HG03095 (cell line): ENCODE results near the gene BMP6.

Experiments
- ATAC-seq: cut with Tn5 transposase; IDR thresholded peaks from one replicate; pipeline ENCODE4 v1.9.1; 2021; ENCODE audit warnings: moderate library complexity; ENCODE audit not compliant: unreplicated experiment

The BMP6 gene

DNA sequence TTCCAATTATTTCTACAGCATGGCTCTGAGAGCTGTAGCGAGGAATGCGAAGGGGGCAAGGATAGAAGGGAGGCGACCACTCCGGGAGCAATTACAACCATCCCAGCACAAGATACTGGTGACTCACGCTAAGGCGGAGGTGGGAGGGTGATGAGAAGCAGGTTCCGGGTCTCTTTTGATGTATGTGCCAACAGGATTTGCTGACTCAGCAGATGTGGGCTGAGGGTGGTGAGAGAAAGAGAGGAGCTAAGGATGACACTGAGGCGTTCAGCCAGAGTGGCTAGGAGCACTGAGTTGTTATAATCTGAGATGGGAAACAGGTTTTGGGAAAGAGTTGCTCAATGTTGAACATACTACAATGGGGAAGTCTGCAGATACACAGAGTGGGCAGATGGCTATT, 194.0 kb downstream of the BMP6 start:
- no peak for ATAC-seq

DNA sequence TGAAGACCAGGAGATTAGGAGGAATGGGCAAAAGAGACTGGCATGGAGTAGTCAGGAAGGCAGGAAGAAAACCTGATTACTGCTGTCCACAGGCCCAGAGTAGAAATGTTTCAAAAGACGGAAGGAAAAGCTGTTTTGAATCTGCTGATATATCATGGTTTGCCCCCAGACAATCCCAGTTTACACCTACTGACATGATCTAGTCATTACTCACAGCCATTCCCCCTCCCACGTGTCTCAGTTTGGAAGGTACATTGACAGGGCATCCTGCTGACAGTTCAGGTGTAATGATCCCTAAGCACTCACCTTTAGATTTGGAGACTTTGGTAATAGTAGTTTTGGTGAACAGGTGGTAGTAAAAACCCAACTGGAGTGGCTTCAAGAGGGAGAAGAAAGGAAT, 194.5 kb downstream of the BMP6 start:
- ATAC-seq: no peak

DNA sequence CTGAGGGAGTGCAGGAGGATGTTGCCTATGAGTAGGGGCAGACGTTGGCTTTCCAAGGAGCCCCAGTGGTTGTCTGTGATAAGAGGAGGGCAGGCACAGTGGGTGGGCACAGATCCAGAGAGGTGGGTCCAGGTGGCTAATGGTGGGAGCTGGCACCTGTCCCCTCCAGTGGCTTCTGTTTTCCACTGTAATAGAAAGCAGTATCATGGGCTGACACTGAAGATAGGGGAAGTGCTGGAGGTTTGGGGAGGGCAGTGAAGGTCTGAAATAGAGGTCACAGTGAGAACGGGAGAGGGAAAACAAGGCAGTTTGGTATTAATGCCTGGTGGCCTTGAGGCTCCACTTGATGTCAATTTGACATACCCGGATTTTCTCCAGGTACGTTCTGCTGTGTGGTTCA, 195.1 kb downstream of the BMP6 start:
- ATAC-seq: no peak

DNA sequence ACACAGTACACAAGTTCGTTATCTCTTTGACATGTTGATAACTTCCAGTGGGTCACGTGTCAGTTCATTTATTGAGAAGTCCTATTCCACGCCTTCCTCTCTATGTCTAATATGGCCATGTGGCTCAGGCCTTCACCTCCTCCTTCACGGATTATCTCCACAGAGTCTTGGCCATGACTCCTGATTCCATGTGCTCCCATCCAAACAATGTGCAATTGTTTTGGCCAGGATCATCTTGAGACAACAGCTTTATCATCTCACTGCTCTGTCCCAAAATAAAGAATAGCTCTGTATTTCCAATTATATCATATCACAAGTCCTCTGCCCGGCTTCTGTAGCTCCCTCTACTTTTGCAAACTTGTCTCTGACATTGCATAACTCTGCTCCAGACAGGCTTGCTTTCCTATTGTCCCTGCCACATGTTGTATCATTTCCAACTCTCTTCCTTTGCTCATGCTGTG, 195.8 kb downstream of the BMP6 start:
- no peak for ATAC-seq

DNA sequence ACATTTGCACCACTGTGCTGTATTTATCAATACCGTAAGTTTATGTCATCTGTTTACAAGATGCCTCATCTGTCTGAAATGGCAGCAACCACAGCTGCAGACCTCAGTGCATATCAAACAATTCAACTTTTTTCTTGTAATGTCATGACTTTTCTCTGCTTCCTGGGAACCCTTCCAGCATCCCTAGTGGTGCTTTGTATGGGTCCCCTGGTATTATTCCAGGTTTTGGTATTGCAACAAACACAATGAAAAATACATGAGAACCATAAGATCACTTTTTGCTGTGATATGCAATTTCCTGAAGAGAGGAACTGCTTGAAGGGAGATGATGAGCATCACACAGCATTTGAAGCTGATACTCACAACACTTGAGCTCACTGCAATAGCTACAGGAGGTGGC, 196.7 kb downstream of the BMP6 start:
- no peak for ATAC-seq

DNA sequence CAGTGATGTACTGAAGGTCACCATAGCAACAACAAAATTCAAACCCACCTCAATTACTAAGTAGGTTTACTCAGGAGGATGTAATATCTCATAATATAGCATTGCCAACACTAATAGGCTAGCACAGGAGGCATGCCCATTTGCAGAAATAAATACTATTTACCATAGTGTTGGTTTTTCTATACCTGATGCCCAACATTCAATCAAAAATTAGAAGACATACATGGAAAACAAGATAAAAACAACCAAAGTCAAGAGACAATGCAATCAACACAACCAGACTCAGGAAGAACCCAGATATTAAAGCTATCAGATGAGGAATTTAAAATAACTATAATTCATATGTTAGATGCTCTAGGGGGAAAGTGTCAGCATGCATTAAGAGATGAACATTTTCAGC, 199.0 kb downstream of the BMP6 start:
- ATAC-seq: no peak
